ENCODE data around the gene LASP1NB.

LASP1NB gene

DNA sequence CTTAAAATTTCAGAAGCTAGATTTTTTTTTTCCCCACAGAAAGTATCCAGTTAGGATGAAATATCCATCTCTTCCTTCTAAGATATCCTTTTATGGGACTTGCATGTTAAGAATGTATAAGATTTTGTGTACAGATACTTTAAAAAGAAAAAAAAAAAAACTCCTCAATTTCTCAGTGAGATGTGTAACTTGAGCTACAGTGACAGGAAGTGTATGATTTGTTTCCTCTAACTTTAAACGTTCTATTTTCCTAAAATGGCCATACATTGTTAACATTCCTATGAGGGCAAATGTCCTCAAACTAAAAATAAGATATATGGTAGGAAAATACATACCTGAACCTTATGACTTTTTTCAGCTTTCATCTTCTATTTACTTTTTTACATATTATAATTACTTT is 32.9 kb downstream of the LASP1NB start:
- Histone ChIP-seq H3K36me3 (replicated peaks in 1 of 2; ENCODE audit: control extremely low read depth in 1 of 2, control insufficient read depth in 1 of 2, extremely low read depth in 1 of 2, insufficient read depth in 2 of 2, low read length in 1 of 2) (no peaks in the 10 kb centered on the region), H3K27ac (ENCODE audit: low read length in 2 of 2) (no peak overlapping the region), H3K9me3 (ENCODE audit: control extremely low read depth in 1 of 3, control insufficient read depth in 2 of 3, insufficient read depth in 1 of 3, low read length in 2 of 3) (no peaks in the 10 kb centered on the region), H3K79me2 (ENCODE audit: control insufficient read depth, insufficient read depth, low read length) (no peaks in the 10 kb centered on the region), H3K4me2 (replicated peaks; ENCODE audit: low read depth, low read length, poor library complexity, severe bottlenecking) (no peak overlapping the region), H3K4me1 (ENCODE audit: control insufficient read depth in 2 of 2, insufficient read depth in 2 of 2, low read length in 2 of 2) (no peaks in the 10 kb centered on the region), H2AFZ (ENCODE audit: insufficient read depth, low read depth, low read length, poor library complexity, severe bottlenecking) (no peak overlapping the region), H4K20me1 (ENCODE audit: control insufficient read depth, insufficient read depth, low read length, poor library complexity, severe bottlenecking) (no peaks in the 10 kb centered on the region), H3K27me3 (replicated peaks in 1 of 4; ENCODE audit: control extremely low read depth in 1 of 4, control insufficient read depth in 3 of 4, insufficient read depth in 4 of 4, low read length in 3 of 4) (no peaks in the 10 kb centered on the region), H3K9ac (ENCODE audit: low read length) (no peak overlapping the region), H3K4me3 (ENCODE audit: control extremely low read depth in 1 of 5, extremely low read depth in 1 of 5, insufficient read depth in 1 of 5, low read depth in 2 of 5, low read length in 4 of 5) (no peak overlapping the region)
- Mint-ChIP-seq H3K27ac (no peak overlapping the region), H3K4me1 (no peaks in the 10 kb centered on the region), H3K9me3 (ENCODE audit: insufficient read depth) (no peaks in the 10 kb centered on the region), H3K4me3 (no peak overlapping the region), H3K27me3 (no peaks in the 10 kb centered on the region)
- WGBS (ENCODE audit: insufficient coverage), result no CpG with 5 or more reads among the region's 1 CpG
- no peak for TF ChIP-seq EZH2 (IDR thresholded peaks at IDR 0.05; ENCODE audit: borderline replicate concordance, insufficient read depth, low read depth, low read length, poor library complexity, severe bottlenecking)
- TF ChIP-seq, protein P1, sequence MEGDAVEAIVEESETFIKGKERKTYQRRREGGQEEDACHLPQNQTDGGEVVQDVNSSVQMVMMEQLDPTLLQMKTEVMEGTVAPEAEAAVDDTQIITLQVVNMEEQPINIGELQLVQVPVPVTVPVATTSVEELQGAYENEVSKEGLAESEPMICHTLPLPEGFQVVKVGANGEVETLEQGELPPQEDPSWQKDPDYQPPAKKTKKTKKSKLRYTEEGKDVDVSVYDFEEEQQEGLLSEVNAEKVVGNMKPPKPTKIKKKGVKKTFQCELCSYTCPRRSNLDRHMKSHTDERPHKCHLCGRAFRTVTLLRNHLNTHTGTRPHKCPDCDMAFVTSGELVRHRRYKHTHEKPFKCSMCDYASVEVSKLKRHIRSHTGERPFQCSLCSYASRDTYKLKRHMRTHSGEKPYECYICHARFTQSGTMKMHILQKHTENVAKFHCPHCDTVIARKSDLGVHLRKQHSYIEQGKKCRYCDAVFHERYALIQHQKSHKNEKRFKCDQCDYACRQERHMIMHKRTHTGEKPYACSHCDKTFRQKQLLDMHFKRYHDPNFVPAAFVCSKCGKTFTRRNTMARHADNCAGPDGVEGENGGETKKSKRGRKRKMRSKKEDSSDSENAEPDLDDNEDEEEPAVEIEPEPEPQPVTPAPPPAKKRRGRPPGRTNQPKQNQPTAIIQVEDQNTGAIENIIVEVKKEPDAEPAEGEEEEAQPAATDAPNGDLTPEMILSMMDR (IDR thresholded peaks at IDR 0.05), result no peak
- DNase-seq (no peak), ATAC-seq (ENCODE audit: low read depth) (no peak)
- POLR2A ChIA-PET, result no interaction called here
- CTCF ChIA-PET, result interaction anchor here (0.8 to 1.3 kb wide), 3 partner anchors 9 to 207 kb away, joined by 3 to 5 read pairs (median 3); partner anchors contain the start of gene FBXO47
- intact Hi-C loops (cut with micrococcal nuclease), result no loop called here

GRCh38 chr17:38958756-38959155 is 33.3 kb downstream of the LASP1NB start:
- H3K27ac ChIP-seq (ENCODE audit: low read length in 2 of 2), result no peak overlapping the region
- TF ChIP-seq, protein P1 (IDR thresholded peaks at IDR 0.05), result no peak
- no peak for TF ChIP-seq EZH2 (IDR thresholded peaks at IDR 0.05; ENCODE audit: borderline replicate concordance, insufficient read depth, low read depth, low read length, poor library complexity, severe bottlenecking)
- ATAC-seq (ENCODE audit: low read depth), result no peak
- intact Hi-C loops (cut with micrococcal nuclease), result no loop called here
- no peaks in the 10 kb centered on the region for H3K79me2 ChIP-seq (ENCODE audit: control insufficient read depth, insufficient read depth, low read length)
- ChIA-PET CTCF (interaction anchor here (0.8 to 1.3 kb wide), 3 partner anchors 9 to 206 kb away, joined by 3 to 5 read pairs (median 3); partner anchors contain the start of gene FBXO47), POLR2A (no interaction called here)
- Mint-ChIP-seq H3K4me3 (no peak overlapping the region), H3K4me1 (no peaks in the 10 kb centered on the region), H3K27me3 (no peaks in the 10 kb centered on the region), H3K27ac (no peak overlapping the region), H3K9me3 (ENCODE audit: insufficient read depth) (no peaks in the 10 kb centered on the region)
- H3K9ac ChIP-seq (ENCODE audit: low read length), result no peak overlapping the region
- no peak overlapping the region for H2AFZ ChIP-seq (ENCODE audit: insufficient read depth, low read depth, low read length, poor library complexity, severe bottlenecking)
- no peaks in the 10 kb centered on the region for H3K4me1 ChIP-seq (ENCODE audit: control insufficient read depth in 2 of 2, insufficient read depth in 2 of 2, low read length in 2 of 2)
- no peaks in the 10 kb centered on the region for H3K27me3 ChIP-seq (replicated peaks in 1 of 4; ENCODE audit: control extremely low read depth in 1 of 4, control insufficient read depth in 3 of 4, insufficient read depth in 4 of 4, low read length in 3 of 4)
- no peak overlapping the region for H3K4me3 ChIP-seq (ENCODE audit: control extremely low read depth in 1 of 5, extremely low read depth in 1 of 5, insufficient read depth in 1 of 5, low read depth in 2 of 5, low read length in 4 of 5)
- no peaks in the 10 kb centered on the region for H4K20me1 ChIP-seq (ENCODE audit: control insufficient read depth, insufficient read depth, low read length, poor library complexity, severe bottlenecking)
- H3K9me3 ChIP-seq (ENCODE audit: control extremely low read depth in 1 of 3, control insufficient read depth in 2 of 3, insufficient read depth in 1 of 3, low read length in 2 of 3), result no peaks in the 10 kb centered on the region
- DNase-seq, result no peak
- no peak overlapping the region for H3K4me2 ChIP-seq (replicated peaks; ENCODE audit: low read depth, low read length, poor library complexity, severe bottlenecking)
- H3K36me3 ChIP-seq (replicated peaks in 1 of 2; ENCODE audit: control extremely low read depth in 1 of 2, control insufficient read depth in 1 of 2, extremely low read depth in 1 of 2, insufficient read depth in 2 of 2, low read length in 1 of 2), result no peaks in the 10 kb centered on the region
